GM19452 (cell line): ENCODE measurements around the gene HMX1.

Experiments
- ATAC-seq: cut with Tn5 transposase; IDR thresholded peaks from one replicate; pipeline ENCODE4 v1.9.1; 2021; ENCODE audit not compliant: unreplicated experiment

Gene HMX1

GRCh38 chr4:8843597-8843996, 28.0 kb downstream of the HMX1 start:
- no peak for ATAC-seq

GRCh38 chr4:8842614-8843013, 29.0 kb downstream of the HMX1 start:
- ATAC-seq: no peak

GRCh38 chr4:8841678-8842268, 29.9 kb downstream of the HMX1 start:
- ATAC-seq: no peak

GRCh38 chr4:8840816-8841455, 30.7 kb downstream of the HMX1 start:
- ATAC-seq: no peak

GRCh38 chr4:8840006-8840793, 31.4 kb downstream of the HMX1 start:
- ATAC-seq: no peak

GRCh38 chr4:8838961-8839431, 32.6 kb downstream of the HMX1 start:
- ATAC-seq: no peak

GRCh38 chr4:8838296-8838960, 33.2 kb downstream of the HMX1 start:
- ATAC-seq: no peak

GRCh38 chr4:8837181-8837841, 34.3 kb downstream of the HMX1 start:
- no peak for ATAC-seq

GRCh38 chr4:8836664-8837171, 34.9 kb downstream of the HMX1 start:
- ATAC-seq: no peak

- ATAC-seq: no peak
Observed at GRCh38 chr4:8835521-8836365, 35.9 kb downstream of the HMX1 start.

GRCh38 chr4:8834681-8835220, 36.9 kb downstream of the HMX1 start:
- ATAC-seq: no peak

GRCh38 chr4:8832113-8832915, 39.3 kb downstream of the HMX1 start:
- no peak for ATAC-seq

- no peak for ATAC-seq
Observed at GRCh38 chr4:8831221-8832112, 40.2 kb downstream of the HMX1 start.

- no peak for ATAC-seq
Observed at GRCh38 chr4:8830611-8831200, 40.9 kb downstream of the HMX1 start.

GRCh38 chr4:8830056-8830455, 41.6 kb downstream of the HMX1 start:
- ATAC-seq: no peak

- no peak for ATAC-seq
Observed at GRCh38 chr4:8829584-8829983, 42.1 kb downstream of the HMX1 start.

- ATAC-seq: no peak
Observed at GRCh38 chr4:8828869-8829268, 42.8 kb downstream of the HMX1 start.
